Naive B cell (primary cell): ENCODE measurements around the gene KRTAP9-7. TPM values are rescaled to one million over a fixed set of nuclear protein-coding genes. Genes with fewer than 3 reads are reported as not detected.

Experiments used
- polyA plus RNA-seq, 6 donors: library from polyadenylated mRNA; unstranded; fragments of 300-500 nt; fragmentation: Illumina TruSeq; gene quantifications; one replicate each; pipeline ENCODE4 v1.2.3, GENCODE V29; 2021; ENCODE audit warnings: low read depth in 6 of 6

The KRTAP9-7 gene
- polyA plus RNA-seq, 6 donors from 2014 or later, result not detected

Other genes starting within 250 kb of the KRTAP9-7 start
- not detected for gene KRTAP1-5, start 248.5 kb upstream of the KRTAP9-7 start, polyA plus RNA-seq
- not detected for gene KRTAP1-4, start 245.5 kb upstream of the KRTAP9-7 start, polyA plus RNA-seq
- gene KRTAP1-3, start 240.8 kb upstream of the KRTAP9-7 start, polyA plus RNA-seq, result not detected
- gene KRTAP1-1, start 234.2 kb upstream of the KRTAP9-7 start, polyA plus RNA-seq, result not detected
- gene KRTAP2-1, start 228.4 kb upstream of the KRTAP9-7 start, polyA plus RNA-seq, result not detected
- not detected for gene KRTAP2-2, start 220.5 kb upstream of the KRTAP9-7 start, polyA plus RNA-seq
- not detected for gene KRTAP2-3, start 215.6 kb upstream of the KRTAP9-7 start, polyA plus RNA-seq
- gene KRTAP2-4, start 209.8 kb upstream of the KRTAP9-7 start, polyA plus RNA-seq, result not detected
- not detected for gene KRTAP4-7, start 191.5 kb upstream of the KRTAP9-7 start, polyA plus RNA-seq
- gene KRTAP4-8, start 177.6 kb upstream of the KRTAP9-7 start, polyA plus RNA-seq, result not detected
- not detected for gene KRTAP4-16, start 173.5 kb upstream of the KRTAP9-7 start, polyA plus RNA-seq
- gene KRTAP4-9, start 170.3 kb upstream of the KRTAP9-7 start, polyA plus RNA-seq, result not detected
- not detected for gene KRTAP4-11, start 157.3 kb upstream of the KRTAP9-7 start, polyA plus RNA-seq
- gene KRTAP4-12, start 151.5 kb upstream of the KRTAP9-7 start, polyA plus RNA-seq, result 1 to 10 TPM in 2 of 6 donors, under 1 TPM in 2, not detected in 2; 0.30 to 3.3 (median 1.3) TPM
- gene KRTAP4-6, start 135.2 kb upstream of the KRTAP9-7 start, polyA plus RNA-seq, result 1 to 10 TPM in 2 of 6 donors, not detected in 4; 1.6 to 2.0 TPM
- not detected for gene KRTAP4-5, start 125.9 kb upstream of the KRTAP9-7 start, polyA plus RNA-seq
- not detected for gene KRTAP4-4, start 115.0 kb upstream of the KRTAP9-7 start, polyA plus RNA-seq
- not detected for gene KRTAP4-3, start 107.5 kb upstream of the KRTAP9-7 start, polyA plus RNA-seq
- gene KRTAP4-2, start 97.5 kb upstream of the KRTAP9-7 start, polyA plus RNA-seq, result not detected
- gene KRTAP4-1, start 90.8 kb upstream of the KRTAP9-7 start, polyA plus RNA-seq, result not detected
- gene KRTAP9-1, start 85.8 kb upstream of the KRTAP9-7 start, polyA plus RNA-seq, result not detected
- not detected for gene KRTAP9-2, start 49.0 kb upstream of the KRTAP9-7 start, polyA plus RNA-seq
- not detected for gene KRTAP9-3, start 43.2 kb upstream of the KRTAP9-7 start, polyA plus RNA-seq
- not detected for gene KRTAP9-8, start 37.7 kb upstream of the KRTAP9-7 start, polyA plus RNA-seq
- gene KRTAP9-4, start 26.0 kb upstream of the KRTAP9-7 start, polyA plus RNA-seq, result not detected
- gene KRTAP9-9, start 20.3 kb upstream of the KRTAP9-7 start, polyA plus RNA-seq, result not detected
- gene KRTAP9-6, start 10.3 kb upstream of the KRTAP9-7 start, polyA plus RNA-seq, result not detected
- gene KRTAP29-1, start 27.2 kb downstream of the KRTAP9-7 start, polyA plus RNA-seq, result not detected
- gene KRTAP16-1, start 33.6 kb downstream of the KRTAP9-7 start, polyA plus RNA-seq, result 1 to 10 TPM in 1 of 6 donors, under 1 TPM in 3, not detected in 2; 0.38 to 2.0 (median 0.55) TPM
- gene KRTAP17-1, start 40.0 kb downstream of the KRTAP9-7 start, polyA plus RNA-seq, result not detected
- not detected for gene KRT33A, start 75.1 kb downstream of the KRTAP9-7 start, polyA plus RNA-seq
- not detected for gene KRT33B, start 94.1 kb downstream of the KRTAP9-7 start, polyA plus RNA-seq
- not detected for gene KRT34, start 106.6 kb downstream of the KRTAP9-7 start, polyA plus RNA-seq
- gene KRT31, start 121.9 kb downstream of the KRTAP9-7 start, polyA plus RNA-seq, result not detected
- not detected for gene KRT37, start 148.9 kb downstream of the KRTAP9-7 start, polyA plus RNA-seq
- not detected for gene KRT38, start 165.3 kb downstream of the KRTAP9-7 start, polyA plus RNA-seq
- gene KRT32, start 191.7 kb downstream of the KRTAP9-7 start, polyA plus RNA-seq, result not detected
- not detected for gene KRT35, start 205.5 kb downstream of the KRTAP9-7 start, polyA plus RNA-seq
- gene KRT36, start 214.2 kb downstream of the KRTAP9-7 start, polyA plus RNA-seq, result not detected
- gene KRT13, start 229.9 kb downstream of the KRTAP9-7 start, polyA plus RNA-seq, result not detected
- not detected for gene KRT15, start 243.2 kb downstream of the KRTAP9-7 start, polyA plus RNA-seq